Panc1 (cell line): ENCODE results near the gene ZNF281. TPM values are rescaled to one million over a fixed set of nuclear protein-coding genes. Genes with fewer than 3 reads are reported as not detected.

Experiments
- ATAC-seq: fragments of 200-7000 bp; cut with Tn5 transposase; 2 replicates; pipeline ENCODE4 v1.9.1; 2020; ENCODE audit warnings: mild to moderate bottlenecking, moderate library complexity
- BruUV-seq: library from RNA; stranded (reverse); fragments of 400-500 nt; replicated peaks from 2 replicates; lab custom pipeline; 2021; lab: Mats Ljungman, UMichigan
- CTCF ChIA-PET: fragments of 300-600 bp; sonication (Branson Sonifier 250); formaldehyde crosslinking; loops from one replicate; lab custom pipeline; 2022; ENCODE audit warnings: antibody characterized with exemption; lab: Charles Lee
- POLR2A ChIA-PET: fragments of 300-600 bp; sonication (Branson Sonifier 250); formaldehyde crosslinking; loops from one replicate; lab custom pipeline; 2022; ENCODE audit warnings: antibody characterized with exemption; lab: Charles Lee
- DNase-seq: peaks from one replicate; pipeline ENCODE4 v3.0.0-alpha.2; 2010; ENCODE audit warnings: low read depth, low spot score
- H3K27ac ChIP-seq: 2 replicates; pipeline ENCODE4 v1.5.1; 2011; ENCODE audit warnings: mild to moderate bottlenecking, low read length, inconsistent platforms
- H3K27me3 ChIP-seq: fragments of 200-500 bp; sonication (Bioruptor generic); 2 replicates; pipeline ENCODE4 v1.6.0; 2014; ENCODE audit warnings: low read length, inconsistent platforms; ENCODE audit not compliant: control insufficient read depth, insufficient read depth
- H3K36me3 ChIP-seq: fragments of 200-500 bp; sonication (Bioruptor generic); 2 replicates; pipeline ENCODE4 v1.5.1; 2014; ENCODE audit warnings: inconsistent platforms, mild to moderate bottlenecking, low read length, moderate library complexity; ENCODE audit not compliant: control insufficient read depth, insufficient read depth
- H3K4me1 ChIP-seq: 2 replicates; pipeline ENCODE4 v1.5.1; 2011; ENCODE audit warnings: inconsistent platforms, mild to moderate bottlenecking, low read length, moderate library complexity; ENCODE audit not compliant: control insufficient read depth, insufficient read depth
- H3K4me3 ChIP-seq, 2 experiments: 2 replicates each; pipeline ENCODE4 v1.5.1; 2011 to 2012; ENCODE audit warnings: low read depth in 2 of 2, low read length in 2 of 2, mild to moderate bottlenecking in 2 of 2, inconsistent platforms in 1 of 2, moderate library complexity in 1 of 2
- H3K9me3 ChIP-seq: fragments of 200-500 bp; sonication (Bioruptor generic); 2 replicates; pipeline ENCODE4 v1.5.1; 2014; ENCODE audit warnings: low read depth, mild to moderate bottlenecking, inconsistent platforms, low read length, moderate library complexity; ENCODE audit not compliant: control insufficient read depth, insufficient read depth
- POLR2AphosphoS5 ChIP-seq: IDR thresholded peaks from 2 replicates; pipeline ENCODE4 v1.6.1; 2012; ENCODE audit warnings: mild to moderate bottlenecking, low read depth, low read length, moderate library complexity
- SIN3A ChIP-seq: IDR thresholded peaks from 2 replicates; pipeline ENCODE4 v1.6.1; 2012; ENCODE audit warnings: low read depth, mild to moderate bottlenecking, low read length, moderate library complexity, borderline replicate concordance; ENCODE audit not compliant: insufficient read depth
- TCF7L2 ChIP-seq: IDR thresholded peaks from 2 replicates; pipeline ENCODE4 v1.6.1; 2011; ENCODE audit warnings: mild to moderate bottlenecking, low read depth, low read length, inconsistent platforms
- in situ Hi-C: cut with HindIII; loops from 2 replicates; pipeline ENCODE4 v1.10.0; 2016; ENCODE audit warnings: low sequenced_read_pairs, low pct_unique_long_range_greater_than_20kb
- intact Hi-C: fragments of 100-400 bp; cut with micrococcal nuclease; formaldehyde crosslinking; loops from one replicate; pipeline ENCODE4 v1.10.0; 2022; ENCODE audit not compliant: unreplicated experiment
- total RNA-seq: library from RNA; stranded (reverse); gene quantifications from one replicate; pipeline ENCODE4 v1.2.1, GENCODE V29; 2021; ENCODE audit not compliant: unreplicated experiment
- TF ChIP-seq, protein P1 (sequence below): fragments of 450-650 bp; IDR thresholded peaks from 2 replicates; pipeline ENCODE4 v1.5.1; 2017; ENCODE audit warnings: mild to moderate bottlenecking
- TF ChIP-seq, protein P2 (sequence below), 2 experiments: IDR thresholded peaks; 2 replicates each; pipeline ENCODE4 v1.6.1; 2011 to 2012; ENCODE audit warnings: low read depth in 2 of 2, control low read depth in 1 of 2, low read length in 1 of 2, mild to moderate bottlenecking in 1 of 2, moderate library complexity in 1 of 2; ENCODE audit not compliant: insufficient read depth in 1 of 2

ZNF281 gene
- total RNA-seq, 1 experiment from 2014 or later, result 34.2 TPM

DNA sequence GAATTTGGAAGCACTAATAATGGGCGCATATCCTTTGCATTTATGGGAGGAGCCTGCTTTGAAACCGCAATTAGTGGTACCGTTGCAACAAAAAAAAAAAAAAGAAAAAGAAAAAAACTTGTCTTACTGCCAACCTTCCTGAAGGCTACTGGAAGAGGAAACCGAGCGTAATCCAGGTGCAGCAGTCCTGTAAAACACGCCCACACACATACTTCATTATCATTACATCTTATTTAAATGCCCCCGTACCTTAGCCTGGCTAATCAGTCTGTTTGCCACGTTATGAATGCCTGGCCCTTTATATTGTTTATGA, 686 bp upstream of the ZNF281 start:
- H3K36me3 ChIP-seq, result peaks cover 18% of the 10 kb centered on the region
- POLR2A ChIA-PET, result no interaction called here
- no peak for TF ChIP-seq POLR2AphosphoS5
- no peak for TF ChIP-seq TCF7L2
- TF ChIP-seq, protein P1, sequence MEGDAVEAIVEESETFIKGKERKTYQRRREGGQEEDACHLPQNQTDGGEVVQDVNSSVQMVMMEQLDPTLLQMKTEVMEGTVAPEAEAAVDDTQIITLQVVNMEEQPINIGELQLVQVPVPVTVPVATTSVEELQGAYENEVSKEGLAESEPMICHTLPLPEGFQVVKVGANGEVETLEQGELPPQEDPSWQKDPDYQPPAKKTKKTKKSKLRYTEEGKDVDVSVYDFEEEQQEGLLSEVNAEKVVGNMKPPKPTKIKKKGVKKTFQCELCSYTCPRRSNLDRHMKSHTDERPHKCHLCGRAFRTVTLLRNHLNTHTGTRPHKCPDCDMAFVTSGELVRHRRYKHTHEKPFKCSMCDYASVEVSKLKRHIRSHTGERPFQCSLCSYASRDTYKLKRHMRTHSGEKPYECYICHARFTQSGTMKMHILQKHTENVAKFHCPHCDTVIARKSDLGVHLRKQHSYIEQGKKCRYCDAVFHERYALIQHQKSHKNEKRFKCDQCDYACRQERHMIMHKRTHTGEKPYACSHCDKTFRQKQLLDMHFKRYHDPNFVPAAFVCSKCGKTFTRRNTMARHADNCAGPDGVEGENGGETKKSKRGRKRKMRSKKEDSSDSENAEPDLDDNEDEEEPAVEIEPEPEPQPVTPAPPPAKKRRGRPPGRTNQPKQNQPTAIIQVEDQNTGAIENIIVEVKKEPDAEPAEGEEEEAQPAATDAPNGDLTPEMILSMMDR, result no peak
- TF ChIP-seq, protein P2, sequence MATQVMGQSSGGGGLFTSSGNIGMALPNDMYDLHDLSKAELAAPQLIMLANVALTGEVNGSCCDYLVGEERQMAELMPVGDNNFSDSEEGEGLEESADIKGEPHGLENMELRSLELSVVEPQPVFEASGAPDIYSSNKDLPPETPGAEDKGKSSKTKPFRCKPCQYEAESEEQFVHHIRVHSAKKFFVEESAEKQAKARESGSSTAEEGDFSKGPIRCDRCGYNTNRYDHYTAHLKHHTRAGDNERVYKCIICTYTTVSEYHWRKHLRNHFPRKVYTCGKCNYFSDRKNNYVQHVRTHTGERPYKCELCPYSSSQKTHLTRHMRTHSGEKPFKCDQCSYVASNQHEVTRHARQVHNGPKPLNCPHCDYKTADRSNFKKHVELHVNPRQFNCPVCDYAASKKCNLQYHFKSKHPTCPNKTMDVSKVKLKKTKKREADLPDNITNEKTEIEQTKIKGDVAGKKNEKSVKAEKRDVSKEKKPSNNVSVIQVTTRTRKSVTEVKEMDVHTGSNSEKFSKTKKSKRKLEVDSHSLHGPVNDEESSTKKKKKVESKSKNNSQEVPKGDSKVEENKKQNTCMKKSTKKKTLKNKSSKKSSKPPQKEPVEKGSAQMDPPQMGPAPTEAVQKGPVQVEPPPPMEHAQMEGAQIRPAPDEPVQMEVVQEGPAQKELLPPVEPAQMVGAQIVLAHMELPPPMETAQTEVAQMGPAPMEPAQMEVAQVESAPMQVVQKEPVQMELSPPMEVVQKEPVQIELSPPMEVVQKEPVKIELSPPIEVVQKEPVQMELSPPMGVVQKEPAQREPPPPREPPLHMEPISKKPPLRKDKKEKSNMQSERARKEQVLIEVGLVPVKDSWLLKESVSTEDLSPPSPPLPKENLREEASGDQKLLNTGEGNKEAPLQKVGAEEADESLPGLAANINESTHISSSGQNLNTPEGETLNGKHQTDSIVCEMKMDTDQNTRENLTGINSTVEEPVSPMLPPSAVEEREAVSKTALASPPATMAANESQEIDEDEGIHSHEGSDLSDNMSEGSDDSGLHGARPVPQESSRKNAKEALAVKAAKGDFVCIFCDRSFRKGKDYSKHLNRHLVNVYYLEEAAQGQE (IDR thresholded peaks at IDR 0.05; ENCODE audit: insufficient read depth in 1 of 2, low read depth in 2 of 2, low read length in 1 of 2), result no peak
- no peak for TF ChIP-seq SIN3A
- CTCF ChIA-PET, result interaction anchor here (0.5 kb wide), 1 partner anchor 212 kb away, joined by 3 read pairs; no protein-coding TSS in a partner anchor
- DNase-seq (no peak), ATAC-seq (peak; percentile 23)
- in situ Hi-C loops, result no loop called here
- H3K9me3 ChIP-seq, result no peaks in the 10 kb centered on the region
- H3K4me3 ChIP-seq, result peak overlapping the region; percentile 77 to 90
- H3K4me1 ChIP-seq, result peaks cover 62% of the 10 kb centered on the region
- H3K27me3 ChIP-seq, result no peaks in the 10 kb centered on the region
- peak overlapping the region; percentile 87 for H3K27ac ChIP-seq
- no TSS peak for BruUV-seq
- intact Hi-C loops, result loop anchor here (2.0 kb wide), 1 partner anchor 72 kb away; no protein-coding TSS in a partner anchor

DNA sequence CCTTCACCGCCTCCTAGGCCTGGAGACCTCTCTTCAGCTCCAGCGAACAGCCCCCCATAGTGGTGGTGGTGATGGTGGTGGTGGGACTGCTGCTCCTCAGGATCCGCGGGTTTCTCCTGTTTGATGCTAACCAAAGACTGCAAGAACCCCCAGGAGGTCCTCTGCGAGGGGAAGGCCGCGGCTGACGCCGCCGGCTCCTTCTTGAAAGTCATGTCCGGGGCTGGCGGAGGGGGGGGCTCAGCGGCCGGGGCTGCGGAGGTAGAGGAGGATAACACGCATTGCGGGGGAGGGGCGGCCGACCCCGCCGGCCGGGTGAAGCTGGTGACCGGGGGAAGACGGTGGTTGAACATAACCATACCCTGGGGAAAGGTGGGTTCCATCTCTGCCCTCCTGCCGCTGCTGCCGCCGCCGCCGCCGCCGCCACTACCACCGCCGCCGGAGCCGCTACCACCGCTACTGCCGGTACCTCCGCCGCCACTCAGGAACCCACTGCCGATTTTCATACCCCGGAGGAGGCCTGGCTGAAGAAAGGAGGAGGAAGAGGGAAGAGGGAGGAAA, 554 bp downstream of the ZNF281 start:
- BruUV-seq, result no TSS peak

More for the DNA sequence above, 554 bp downstream of the ZNF281 start:
- CTCF ChIA-PET, result no interaction called here
- peaks cover 56% of the 10 kb centered on the region for H3K4me1 ChIP-seq
- intact Hi-C loops (no loop called here), in situ Hi-C loops (no loop called here)
- TF ChIP-seq SIN3A, result no peak
- TF ChIP-seq POLR2AphosphoS5, result no peak
- TF ChIP-seq, protein P2 (IDR thresholded peaks at IDR 0.05; ENCODE audit: insufficient read depth in 1 of 2, low read depth in 2 of 2, low read length in 1 of 2), result no peak
- no peak for TF ChIP-seq TCF7L2
- TF ChIP-seq, protein P1, result no peak
- peak overlapping the region; percentile 87 for H3K27ac ChIP-seq
- no peaks in the 10 kb centered on the region for H3K9me3 ChIP-seq
- no peak for DNase-seq
- peak overlapping the region; percentile 77 to 90 for H3K4me3 ChIP-seq
- POLR2A ChIA-PET, result no interaction called here
- no peaks in the 10 kb centered on the region for H3K27me3 ChIP-seq
- ATAC-seq, result peak; percentile 20
- peaks cover 25% of the 10 kb centered on the region for H3K36me3 ChIP-seq
